Activated T-helper 17 cell treated with anti-CD3 and anti-CD28 coated beads, Interleukin-2, amount 50 U/mL, for 72 hours (primary cell): ENCODE results near the gene ERICH4. TPM values are rescaled to one million over a fixed set of nuclear protein-coding genes. Genes with fewer than 3 reads are reported as not detected.
"Not testable (repeated sequence)": the region's sequence is repeated elsewhere in the genome, so short reads cannot be mapped to it uniquely, and the experiment has no call there.

Source experiments
- ATAC-seq: fragments of 150-1000 bp; cut with Tn5 transposase; replicated peaks from 2 replicates; pipeline ENCODE4 v1.10.0; 2021; ENCODE audit warnings: mild to moderate bottlenecking, moderate library complexity
- H3K27ac Mint-ChIP-seq: one replicate; pipeline ENCODE4 v1.8.0; 2022; ENCODE audit warnings: mixed read lengths
- H3K27me3 Mint-ChIP-seq: one replicate; pipeline ENCODE4 v1.8.0; 2022; ENCODE audit warnings: mixed read lengths
- H3K36me3 Mint-ChIP-seq: one replicate; pipeline ENCODE4 v1.8.0; 2022; ENCODE audit warnings: low read depth, mild to moderate bottlenecking, mixed read lengths
- H3K4me1 Mint-ChIP-seq: one replicate; pipeline ENCODE4 v1.8.0; 2022; ENCODE audit warnings: mixed read lengths
- H3K4me3 Mint-ChIP-seq: one replicate; pipeline ENCODE4 v1.8.0; 2022; ENCODE audit warnings: mild to moderate bottlenecking, mixed read lengths
- H3K9me3 Mint-ChIP-seq: one replicate; pipeline ENCODE4 v1.8.0; 2022; ENCODE audit warnings: mixed read lengths
- total RNA-seq, 2 donors: library from RNA; stranded (reverse); gene quantifications; one replicate each; pipeline ENCODE4 v1.2.3, GENCODE V29; 2022

ERICH4 gene
- total RNA-seq, 2 donors from 2014 or later = not detected

DNA sequence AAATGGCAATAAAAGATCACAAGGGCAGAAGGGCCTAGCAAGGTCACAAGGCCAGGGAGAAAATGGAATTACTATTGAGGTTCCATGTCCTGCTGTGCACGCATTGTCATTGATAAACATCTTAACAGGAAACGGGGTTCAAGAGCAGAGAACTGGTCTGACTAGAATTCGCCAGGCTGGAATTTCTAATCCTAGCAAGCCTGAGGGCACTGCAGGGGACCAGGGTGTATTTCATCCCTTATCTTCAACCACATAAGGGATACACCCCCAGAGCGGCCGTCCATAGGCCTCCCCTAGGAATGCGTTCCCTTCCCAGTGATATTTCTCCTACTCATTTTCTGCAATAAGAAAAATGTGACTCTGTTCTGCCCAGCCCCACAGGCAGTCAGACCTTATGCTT is 19.5 kb downstream of the ERICH4 start:
- no peak for ATAC-seq
- Mint-ChIP-seq H3K9me3 (no peaks in the 10 kb centered on the region), H3K4me1 (peaks cover 10% of the 10 kb centered on the region), H3K36me3 (no peaks in the 10 kb centered on the region), H3K4me3 (peak overlapping the region; percentile 58), H3K27ac (no peak overlapping the region), H3K27me3 (peaks cover 21% of the 10 kb centered on the region)

- ATAC-seq = peak; percentile 53
Measured at GRCh38 chr19:41463257-41464256, 20.6 kb downstream of the ERICH4 start.

DNA sequence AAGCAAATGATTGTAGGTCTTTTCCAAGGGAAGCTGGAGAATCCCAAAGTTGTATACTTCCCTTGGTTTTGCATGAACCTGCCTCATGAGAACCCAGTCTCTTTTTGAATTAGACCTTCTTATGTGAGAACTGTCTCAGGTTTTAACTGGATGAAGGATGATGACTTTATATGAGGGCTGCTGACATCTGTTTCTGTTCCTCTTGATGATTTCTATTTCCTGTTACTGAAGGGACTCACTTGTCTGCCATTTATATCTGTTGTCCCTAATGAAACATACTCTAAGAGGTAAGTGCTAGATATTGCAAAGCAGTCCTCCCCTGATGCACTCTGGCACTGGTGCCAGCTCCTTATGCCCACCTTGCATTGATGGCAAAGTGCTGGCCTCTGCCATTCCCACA is 33.6 kb downstream of the ERICH4 start:
- no peak overlapping the region for H3K4me3 Mint-ChIP-seq
- no peaks in the 10 kb centered on the region for H3K4me1 Mint-ChIP-seq
- no peaks in the 10 kb centered on the region for H3K9me3 Mint-ChIP-seq
- H3K27ac Mint-ChIP-seq = no peak overlapping the region
- H3K36me3 Mint-ChIP-seq = no peaks in the 10 kb centered on the region
- ATAC-seq = no peak
- peaks cover 48% of the 10 kb centered on the region for H3K27me3 Mint-ChIP-seq

More at GRCh38 chr19:41463257-41464256, 20.6 kb downstream of the ERICH4 start:
- not testable (repeated sequence) for H3K36me3 Mint-ChIP-seq, H3K9me3 Mint-ChIP-seq, H3K4me1 Mint-ChIP-seq
- Mint-ChIP-seq H3K4me3 (peak overlapping the region; percentile 58), H3K27me3 (peaks cover 30% of the 10 kb centered on the region), H3K27ac (peak overlapping the region; percentile 57)

- ATAC-seq = no peak
- no peak overlapping the region for H3K27ac Mint-ChIP-seq
- no peak overlapping the region for H3K4me3 Mint-ChIP-seq
- H3K27me3 Mint-ChIP-seq = peaks cover 41% of the 10 kb centered on the region
- H3K4me1 Mint-ChIP-seq = no peaks in the 10 kb centered on the region
- H3K36me3 Mint-ChIP-seq = no peaks in the 10 kb centered on the region
- no peaks in the 10 kb centered on the region for H3K9me3 Mint-ChIP-seq
Measured at GRCh38 chr19:41478171-41478570, 35.2 kb downstream of the ERICH4 start.

GRCh38 chr19:41478875-41479756 is 36.2 kb downstream of the ERICH4 start:
- Mint-ChIP-seq H3K4me1 (no peaks in the 10 kb centered on the region), H3K9me3 (no peaks in the 10 kb centered on the region), H3K27me3 (peaks cover 42% of the 10 kb centered on the region), H3K27ac (no peak overlapping the region), H3K4me3 (no peak overlapping the region), H3K36me3 (no peaks in the 10 kb centered on the region)
- no peak for ATAC-seq

- ATAC-seq = no peak
- no peak overlapping the region for H3K27ac Mint-ChIP-seq
- H3K27me3 Mint-ChIP-seq = peaks cover 46% of the 10 kb centered on the region
- H3K9me3 Mint-ChIP-seq = no peaks in the 10 kb centered on the region
- H3K4me1 Mint-ChIP-seq = no peaks in the 10 kb centered on the region
- no peaks in the 10 kb centered on the region for H3K36me3 Mint-ChIP-seq
- H3K4me3 Mint-ChIP-seq = no peak overlapping the region
Measured at GRCh38 chr19:41479757-41480191, 36.8 kb downstream of the ERICH4 start.

DNA sequence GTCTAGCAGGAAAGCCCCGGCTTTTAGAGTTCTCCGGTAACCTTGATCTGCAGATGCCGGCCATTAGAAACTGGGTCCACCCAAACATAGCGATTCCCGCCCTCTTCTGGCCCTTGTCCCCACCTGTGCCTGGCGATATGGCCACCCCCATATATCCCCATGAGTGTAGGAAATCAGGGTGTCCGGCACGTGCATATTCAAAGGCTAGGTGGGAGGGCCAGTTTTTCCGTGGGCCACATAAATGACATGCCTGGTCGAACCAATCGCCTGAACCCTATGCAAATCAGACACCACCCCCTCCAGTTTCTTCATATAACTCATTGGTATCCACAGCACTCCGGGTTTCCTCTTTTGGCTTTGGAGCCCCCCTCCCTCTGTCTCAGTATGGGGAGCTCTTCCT is 37.4 kb downstream of the ERICH4 start:
- no peaks in the 10 kb centered on the region for H3K4me1 Mint-ChIP-seq
- peaks cover 51% of the 10 kb centered on the region for H3K27me3 Mint-ChIP-seq
- no peak overlapping the region for H3K27ac Mint-ChIP-seq
- H3K9me3 Mint-ChIP-seq = no peaks in the 10 kb centered on the region
- no peak overlapping the region for H3K4me3 Mint-ChIP-seq
- no peak for ATAC-seq
- no peaks in the 10 kb centered on the region for H3K36me3 Mint-ChIP-seq

GRCh38 chr19:41484822-41485221 is 41.9 kb downstream of the ERICH4 start:
- Mint-ChIP-seq H3K27ac (no peak overlapping the region), H3K27me3 (peaks cover 46% of the 10 kb centered on the region), H3K9me3 (no peaks in the 10 kb centered on the region), H3K4me1 (no peaks in the 10 kb centered on the region), H3K4me3 (no peak overlapping the region), H3K36me3 (no peaks in the 10 kb centered on the region)
- no peak for ATAC-seq

DNA sequence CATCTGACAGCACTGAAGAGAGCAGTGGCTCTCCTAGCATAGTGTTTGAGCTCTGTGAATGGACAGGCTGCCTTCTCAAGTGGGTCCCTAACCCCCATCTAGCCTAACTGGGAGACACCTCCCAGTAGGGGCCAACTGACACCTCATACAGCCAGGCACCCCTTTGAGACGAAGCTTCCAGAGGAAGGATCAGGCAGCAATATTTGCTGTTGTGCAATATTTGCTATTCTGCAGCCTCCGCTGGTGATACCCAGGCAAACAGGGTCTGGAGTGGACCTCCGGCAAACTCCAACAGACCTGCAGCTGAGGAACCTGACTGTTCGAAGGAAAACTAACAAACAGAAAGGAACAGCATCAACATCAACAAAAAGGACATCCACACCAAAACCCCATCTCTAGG is 44.0 kb downstream of the ERICH4 start:
- not testable (repeated sequence) for H3K9me3 Mint-ChIP-seq, ATAC-seq, H3K36me3 Mint-ChIP-seq, H3K27ac Mint-ChIP-seq, H3K4me3 Mint-ChIP-seq, H3K4me1 Mint-ChIP-seq
- H3K27me3 Mint-ChIP-seq = peaks cover 34% of the 10 kb centered on the region

GRCh38 chr19:41492843-41493242 is 49.9 kb downstream of the ERICH4 start:
- Mint-ChIP-seq H3K27me3 (no peaks in the 10 kb centered on the region), H3K9me3 (peaks cover 3% of the 10 kb centered on the region), H3K4me3 (no peak overlapping the region), H3K27ac (no peak overlapping the region), H3K4me1 (no peaks in the 10 kb centered on the region), H3K36me3 (no peaks in the 10 kb centered on the region)
- ATAC-seq = no peak

Other genes starting within 250 kb of the ERICH4 start
- gene CYP2S1, start 249.9 kb upstream of the ERICH4 start, total RNA-seq = under 1 TPM in 1 of 2 donors, not detected in 1; 0.13 TPM
- 1 to 10 TPM in 1 of 2 donors, under 1 TPM in 1; 0.04 to 2.3 TPM for gene AXL, start 223.9 kb upstream of the ERICH4 start, total RNA-seq
- 100 to 1,000 TPM; 324 to 357 TPM for gene HNRNPUL1, start 178.8 kb upstream of the ERICH4 start, total RNA-seq
- gene CCDC97, start 133.0 kb upstream of the ERICH4 start, total RNA-seq = 10 to 100 TPM; 35.1 to 40.9 TPM
- gene TGFB1, start 89.2 kb upstream of the ERICH4 start, total RNA-seq = 100 to 1,000 TPM; 107 to 158 TPM
- 1 to 10 TPM; 6.7 to 9.5 TPM for gene B9D2, start 79.0 kb upstream of the ERICH4 start, total RNA-seq
- gene TMEM91, start 66.6 kb upstream of the ERICH4 start, total RNA-seq = 10 to 100 TPM in 1 of 2 donors, 1 to 10 TPM in 1; 3.5 to 15.1 TPM
- gene EXOSC5, start 45.8 kb upstream of the ERICH4 start, total RNA-seq = 10 to 100 TPM; 33.0 to 58.7 TPM
- 10 to 100 TPM; 19.4 to 48.1 TPM for gene BCKDHA, start 45.3 kb upstream of the ERICH4 start, total RNA-seq
- gene B3GNT8, start 15.8 kb upstream of the ERICH4 start, total RNA-seq = under 1 TPM; 0.45 to 0.71 TPM
- 10 to 100 TPM; 34.0 to 66.2 TPM for gene DMAC2, start 3.2 kb upstream of the ERICH4 start, total RNA-seq
- gene CEACAM21, start 133.0 kb downstream of the ERICH4 start, total RNA-seq = 10 to 100 TPM; 27.1 to 30.7 TPM
- gene CEACAM4, start 183.9 kb downstream of the ERICH4 start, total RNA-seq = not detected
- not detected for gene CEACAM7, start 245.1 kb downstream of the ERICH4 start, total RNA-seq